ENCODE measurements around the gene GM2A.

Gene GM2A

GRCh38 chr5:151264113-151264512 lies 11.1 kb downstream of the GM2A start:
- peak; percentile 25 to 81 for DNase-seq (ENCODE audit: low read depth in 1 of 2, low spot score in 1 of 2)
- in situ Hi-C loops (cut with HindIII; ENCODE audit: low pct_unique_long_range_greater_than_20kb, low sequenced_read_pairs), result no loop called here
- no peak for TF ChIP-seq JUND (IDR thresholded peaks at IDR 0.05; ENCODE audit: low read depth)

GRCh38 chr5:151267491-151268260 lies 14.7 kb downstream of the GM2A start:
- DNase-seq (ENCODE audit: low read depth in 1 of 2, low spot score in 1 of 2), result no peak
- in situ Hi-C loops (cut with HindIII; ENCODE audit: low pct_unique_long_range_greater_than_20kb, low sequenced_read_pairs), result no loop called here
- no peak for TF ChIP-seq JUND (IDR thresholded peaks at IDR 0.05; ENCODE audit: low read depth)

DNA sequence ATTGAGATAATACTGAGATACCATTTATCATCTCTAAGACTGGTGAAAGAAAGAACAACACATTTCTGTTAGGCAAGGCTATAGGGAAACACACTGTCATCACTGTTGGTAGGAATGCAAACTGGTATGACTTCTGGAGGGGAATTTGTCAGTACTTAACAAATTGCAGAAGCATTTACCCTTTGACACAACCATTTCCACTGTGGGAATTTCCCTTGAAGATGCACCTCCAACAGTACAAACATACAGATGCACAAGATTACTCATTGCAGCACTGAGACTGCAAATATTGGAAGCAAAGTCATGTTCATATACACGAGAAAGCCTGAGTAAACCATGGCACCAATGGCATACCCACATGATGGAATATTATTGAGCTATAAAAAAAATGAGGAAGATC lies 17.6 kb downstream of the GM2A start:
- in situ Hi-C loops (cut with HindIII; ENCODE audit: low pct_unique_long_range_greater_than_20kb, low sequenced_read_pairs), result no loop called here
- peak in 1 of 2 experiments; percentile 65 for DNase-seq (ENCODE audit: low read depth in 1 of 2, low spot score in 1 of 2)
- no peak for TF ChIP-seq JUND (IDR thresholded peaks at IDR 0.05; ENCODE audit: low read depth)

DNA sequence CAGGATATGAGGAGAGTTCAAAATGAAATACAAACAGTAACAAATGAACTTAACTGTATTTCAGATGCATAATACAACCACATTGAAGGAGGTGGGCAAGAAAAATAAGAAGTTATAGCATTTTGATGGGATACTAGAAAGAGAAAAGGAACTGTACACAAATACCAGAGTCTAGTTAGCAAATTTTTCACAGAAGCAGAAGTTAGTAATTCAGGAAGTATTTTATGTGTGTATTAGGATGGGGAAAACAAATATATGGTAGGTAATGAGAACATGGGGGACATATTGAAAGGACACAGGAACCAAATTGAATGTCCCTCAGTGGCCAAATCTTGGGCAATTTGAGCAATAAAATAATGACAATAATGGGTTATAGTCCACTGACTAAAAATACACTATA lies 18.4 kb downstream of the GM2A start:
- in situ Hi-C loops (cut with HindIII; ENCODE audit: low pct_unique_long_range_greater_than_20kb, low sequenced_read_pairs), result no loop called here
- no peak for TF ChIP-seq JUND (IDR thresholded peaks at IDR 0.05; ENCODE audit: low read depth)
- no peak for DNase-seq (ENCODE audit: low read depth in 1 of 2, low spot score in 1 of 2)

DNA sequence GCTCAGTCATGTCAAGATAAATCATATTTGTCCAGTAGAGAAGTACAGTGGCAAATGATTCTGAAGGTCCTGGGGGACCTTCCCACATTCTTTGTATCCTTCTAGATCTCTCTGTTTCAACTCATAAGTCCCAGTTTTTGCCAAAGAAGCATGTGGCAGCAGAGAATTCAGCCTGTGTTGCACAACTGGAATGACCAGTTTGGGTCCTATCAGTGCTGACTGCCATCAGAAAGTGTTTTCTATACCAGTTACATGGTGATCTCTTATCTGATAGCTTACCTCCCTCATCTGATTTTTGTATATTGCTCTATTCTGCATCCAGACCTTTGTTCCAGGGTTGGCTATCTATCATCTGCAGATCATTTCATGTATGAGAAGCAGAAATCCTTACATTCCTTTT lies 21.7 kb downstream of the GM2A start:
- no peak for TF ChIP-seq JUND (IDR thresholded peaks at IDR 0.05; ENCODE audit: low read depth)
- DNase-seq (ENCODE audit: low read depth in 1 of 2, low spot score in 1 of 2), result no peak
- in situ Hi-C loops (cut with HindIII; ENCODE audit: low pct_unique_long_range_greater_than_20kb, low sequenced_read_pairs), result no loop called here

- no peak for TF ChIP-seq JUND (IDR thresholded peaks at IDR 0.05; ENCODE audit: low read depth)
- DNase-seq (ENCODE audit: low read depth in 1 of 2, low spot score in 1 of 2), result no peak
- in situ Hi-C loops (cut with HindIII; ENCODE audit: low pct_unique_long_range_greater_than_20kb, low sequenced_read_pairs), result no loop called here
Measured at GRCh38 chr5:151275803-151276202, 22.8 kb downstream of the GM2A start.

GRCh38 chr5:151278845-151279244 lies 25.9 kb downstream of the GM2A start:
- no peak for DNase-seq (ENCODE audit: low read depth in 1 of 2, low spot score in 1 of 2)
- TF ChIP-seq JUND (IDR thresholded peaks at IDR 0.05; ENCODE audit: low read depth), result no peak
- in situ Hi-C loops (cut with HindIII; ENCODE audit: low pct_unique_long_range_greater_than_20kb, low sequenced_read_pairs), result no loop called here

DNA sequence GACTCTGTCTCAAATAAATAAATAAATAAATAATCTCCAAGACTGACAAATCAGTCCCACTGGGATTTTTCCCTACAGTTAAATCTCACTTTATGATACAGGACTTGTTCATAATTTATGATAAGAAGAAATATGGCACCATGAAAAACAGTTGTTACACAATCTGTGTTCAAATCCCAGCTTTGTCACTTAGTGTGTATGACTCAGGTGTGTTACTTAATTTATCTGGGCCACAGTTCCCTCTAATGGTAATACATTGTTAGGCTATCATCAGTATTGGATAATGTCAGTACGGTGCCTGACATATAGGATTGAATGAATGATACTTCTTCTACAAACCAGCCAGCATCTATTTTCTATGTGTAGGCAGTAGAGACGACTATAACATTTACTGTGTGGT lies 27.5 kb downstream of the GM2A start:
- no peak for TF ChIP-seq JUND (IDR thresholded peaks at IDR 0.05; ENCODE audit: low read depth)
- no peak for DNase-seq (ENCODE audit: low read depth in 1 of 2, low spot score in 1 of 2)
- in situ Hi-C loops (cut with HindIII; ENCODE audit: low pct_unique_long_range_greater_than_20kb, low sequenced_read_pairs), result no loop called here

GRCh38 chr5:151281001-151281639 lies 28.1 kb downstream of the GM2A start:
- in situ Hi-C loops (cut with HindIII; ENCODE audit: low pct_unique_long_range_greater_than_20kb, low sequenced_read_pairs), result no loop called here
- DNase-seq (ENCODE audit: low read depth in 1 of 2, low spot score in 1 of 2), result no peak
- TF ChIP-seq JUND (IDR thresholded peaks at IDR 0.05; ENCODE audit: low read depth), result no peak

DNA sequence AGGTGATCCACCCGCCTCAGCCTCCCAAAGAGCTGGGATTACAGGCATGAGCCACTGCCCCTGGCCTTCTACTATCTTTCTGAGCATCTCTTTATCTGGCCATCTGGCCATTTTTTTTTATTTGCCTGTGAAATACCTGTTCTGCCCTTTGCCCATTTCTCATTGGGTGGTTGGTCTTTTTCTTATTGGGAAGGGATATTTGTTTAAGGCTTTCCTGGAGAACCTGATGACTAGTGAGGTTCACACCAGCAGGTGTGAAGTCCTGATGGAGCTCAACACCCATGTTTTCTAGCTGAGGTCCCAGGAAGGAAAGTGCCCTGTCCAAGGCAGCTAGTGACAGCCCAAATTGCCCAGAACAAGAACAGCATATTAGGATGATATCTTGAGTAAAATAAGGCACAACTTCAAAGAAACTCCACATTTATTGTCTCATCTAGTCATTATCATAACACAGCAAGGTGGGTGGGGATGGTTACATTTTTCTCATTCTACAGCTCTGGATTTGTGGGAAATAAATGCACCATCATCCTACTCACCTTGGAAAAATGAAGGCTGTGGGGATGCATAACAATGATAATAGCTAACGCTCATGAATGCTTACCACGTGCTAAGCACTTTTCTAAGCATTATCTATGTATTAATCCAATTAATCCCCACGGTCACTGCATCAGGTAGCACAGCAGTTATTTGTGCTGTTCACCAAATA lies 30.3 kb downstream of the GM2A start:
- no peak for TF ChIP-seq JUND (IDR thresholded peaks at IDR 0.05; ENCODE audit: low read depth)
- DNase-seq (ENCODE audit: low read depth in 1 of 2, low spot score in 1 of 2), result peak in 1 of 2 experiments; percentile 64
- in situ Hi-C loops (cut with HindIII; ENCODE audit: low pct_unique_long_range_greater_than_20kb, low sequenced_read_pairs), result no loop called here

GRCh38 chr5:151284392-151284967 lies 31.5 kb downstream of the GM2A start:
- DNase-seq (ENCODE audit: low read depth in 1 of 2, low spot score in 1 of 2), result peak in 1 of 2 experiments; percentile 36
- in situ Hi-C loops (cut with HindIII; ENCODE audit: low pct_unique_long_range_greater_than_20kb, low sequenced_read_pairs), result no loop called here
- TF ChIP-seq JUND (IDR thresholded peaks at IDR 0.05; ENCODE audit: low read depth), result no peak

DNA sequence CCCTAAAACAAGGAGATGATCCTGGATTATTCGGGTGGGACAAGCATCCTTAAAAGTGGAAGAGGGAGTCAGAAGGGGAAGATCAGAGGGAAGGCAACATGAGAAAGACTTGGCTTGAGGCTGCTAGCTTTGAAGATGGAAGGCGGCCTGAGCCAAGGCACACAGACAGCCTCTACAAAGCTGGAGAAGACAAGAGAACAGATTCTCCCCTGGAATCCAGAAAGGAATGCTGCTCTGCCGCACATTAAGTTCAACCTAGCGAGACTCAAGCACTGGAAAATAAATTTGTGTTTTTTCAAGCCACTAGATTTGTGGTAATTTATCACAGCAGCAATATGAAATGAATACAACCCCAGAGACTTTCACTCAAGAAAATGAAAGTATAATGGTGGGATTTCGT lies 32.7 kb downstream of the GM2A start:
- peak in 1 of 2 experiments; percentile 69 for DNase-seq (ENCODE audit: low read depth in 1 of 2, low spot score in 1 of 2)
- in situ Hi-C loops (cut with HindIII; ENCODE audit: low pct_unique_long_range_greater_than_20kb, low sequenced_read_pairs), result no loop called here
- TF ChIP-seq JUND (IDR thresholded peaks at IDR 0.05; ENCODE audit: low read depth), result no peak

DNA sequence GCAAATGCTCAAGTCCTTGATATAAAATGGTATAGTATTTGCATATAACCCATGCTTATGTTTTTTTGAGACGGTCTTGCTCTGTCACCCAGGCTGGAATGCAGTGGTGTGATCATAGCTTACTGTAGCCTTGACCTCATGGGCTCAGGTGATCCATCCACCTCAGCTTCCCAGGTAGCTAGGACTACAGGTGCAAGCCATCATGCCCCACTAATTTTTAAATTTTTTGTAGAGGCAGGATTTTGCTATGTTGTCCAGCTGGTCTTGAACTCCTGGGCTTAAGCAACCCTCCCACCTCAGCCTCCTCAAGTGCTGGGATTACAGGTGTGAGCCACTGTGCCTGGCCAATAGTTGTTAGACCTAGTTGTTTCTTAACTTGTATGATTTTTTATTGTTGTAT lies 33.3 kb downstream of the GM2A start:
- in situ Hi-C loops (cut with HindIII; ENCODE audit: low pct_unique_long_range_greater_than_20kb, low sequenced_read_pairs), result no loop called here
- no peak for TF ChIP-seq JUND (IDR thresholded peaks at IDR 0.05; ENCODE audit: low read depth)
- DNase-seq (ENCODE audit: low read depth in 1 of 2, low spot score in 1 of 2), result no peak
